Endothelial cell (in vitro differentiated cells): ENCODE results near the gene C19orf44. TPM values are rescaled to one million over a fixed set of nuclear protein-coding genes. Genes with fewer than 3 reads are reported as not detected.
"Not testable (repeated sequence)": the region's sequence is repeated elsewhere in the genome, so short reads cannot be mapped to it uniquely, and the experiment has no call there.

Source experiments
- DNase-seq: peaks from one replicate; pipeline ENCODE4 v3.0.0; 2021; ENCODE audit warnings: low spot score
- H3K27ac Mint-ChIP-seq: one replicate; pipeline ENCODE4 v1.8.0; 2021; ENCODE audit warnings: mixed read lengths, inconsistent platforms; ENCODE audit not compliant: unreplicated experiment
- H3K27me3 Mint-ChIP-seq: one replicate; pipeline ENCODE4 v1.8.0; 2021; ENCODE audit warnings: mild to moderate bottlenecking, moderate library complexity, mixed read lengths, inconsistent platforms; ENCODE audit not compliant: unreplicated experiment
- H3K36me3 Mint-ChIP-seq: one replicate; pipeline ENCODE4 v1.8.0; 2021; ENCODE audit warnings: mild to moderate bottlenecking, low read depth, mixed read lengths, inconsistent platforms; ENCODE audit not compliant: unreplicated experiment
- H3K4me1 Mint-ChIP-seq: one replicate; pipeline ENCODE4 v1.8.0; 2021; ENCODE audit warnings: mild to moderate bottlenecking, mixed read lengths, inconsistent platforms; ENCODE audit not compliant: unreplicated experiment
- H3K4me3 Mint-ChIP-seq: one replicate; pipeline ENCODE4 v1.8.0; 2021; ENCODE audit warnings: mild to moderate bottlenecking, mixed read lengths, inconsistent platforms; ENCODE audit not compliant: unreplicated experiment
- H3K9me3 Mint-ChIP-seq: one replicate; pipeline ENCODE4 v1.8.0; 2021; ENCODE audit warnings: mixed read lengths, inconsistent platforms; ENCODE audit not compliant: unreplicated experiment
- total RNA-seq: library from RNA; stranded (reverse); fragmentation: NEBNext Ultra II Directional; extraction: Animal tissue kit (Norgen Biotek cat#: 25700); gene quantifications from one replicate; pipeline ENCODE4 v1.2.1, GENCODE V29; 2021; ENCODE audit not compliant: unreplicated experiment
- TF ChIP-seq, protein P1 (sequence below): fragments of 200-600 bp; sonication (generic); IDR thresholded peaks from one replicate; pipeline ENCODE4 v1.5.0; 2021; ENCODE audit warnings: antibody characterized with exemption; ENCODE audit not compliant: unreplicated experiment

The C19orf44 gene
- total RNA-seq, 1 donor from 2014 or later: 3.7 TPM

GRCh38 chr19:16542910-16543472 is 46.8 kb downstream of the C19orf44 start:
- Mint-ChIP-seq H3K36me3 (peaks cover 18% of the 10 kb centered on the region), H3K27ac (peak overlapping the region; percentile 93), H3K9me3 (no peaks in the 10 kb centered on the region), H3K27me3 (peaks cover 8% of the 10 kb centered on the region), H3K4me1 (peaks cover 24% of the 10 kb centered on the region), H3K4me3 (peak overlapping the region; percentile 96)
- TF ChIP-seq, protein P1, sequence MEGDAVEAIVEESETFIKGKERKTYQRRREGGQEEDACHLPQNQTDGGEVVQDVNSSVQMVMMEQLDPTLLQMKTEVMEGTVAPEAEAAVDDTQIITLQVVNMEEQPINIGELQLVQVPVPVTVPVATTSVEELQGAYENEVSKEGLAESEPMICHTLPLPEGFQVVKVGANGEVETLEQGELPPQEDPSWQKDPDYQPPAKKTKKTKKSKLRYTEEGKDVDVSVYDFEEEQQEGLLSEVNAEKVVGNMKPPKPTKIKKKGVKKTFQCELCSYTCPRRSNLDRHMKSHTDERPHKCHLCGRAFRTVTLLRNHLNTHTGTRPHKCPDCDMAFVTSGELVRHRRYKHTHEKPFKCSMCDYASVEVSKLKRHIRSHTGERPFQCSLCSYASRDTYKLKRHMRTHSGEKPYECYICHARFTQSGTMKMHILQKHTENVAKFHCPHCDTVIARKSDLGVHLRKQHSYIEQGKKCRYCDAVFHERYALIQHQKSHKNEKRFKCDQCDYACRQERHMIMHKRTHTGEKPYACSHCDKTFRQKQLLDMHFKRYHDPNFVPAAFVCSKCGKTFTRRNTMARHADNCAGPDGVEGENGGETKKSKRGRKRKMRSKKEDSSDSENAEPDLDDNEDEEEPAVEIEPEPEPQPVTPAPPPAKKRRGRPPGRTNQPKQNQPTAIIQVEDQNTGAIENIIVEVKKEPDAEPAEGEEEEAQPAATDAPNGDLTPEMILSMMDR: no peak
- no peak for DNase-seq

DNA sequence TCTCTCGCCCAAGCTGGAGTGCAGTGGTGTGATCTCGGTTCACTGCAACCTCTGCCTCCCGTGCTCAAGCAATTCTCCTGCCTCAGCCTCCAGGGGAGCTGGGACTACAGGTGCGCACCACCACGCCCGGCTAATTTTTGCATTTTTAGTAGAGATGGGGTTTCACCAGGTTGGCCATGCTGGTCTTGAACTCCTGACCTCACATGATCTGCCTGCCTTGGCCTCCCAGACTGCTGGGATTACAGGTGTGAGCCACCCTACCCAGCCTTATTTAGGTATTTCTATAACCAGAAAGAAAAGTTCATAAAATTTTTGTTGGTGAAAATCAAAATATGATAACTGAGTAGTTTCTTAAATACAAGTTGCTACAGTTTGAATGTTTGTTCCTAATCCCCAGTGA is 47.5 kb downstream of the C19orf44 start:
- not testable (repeated sequence) for DNase-seq, H3K27me3 Mint-ChIP-seq, H3K9me3 Mint-ChIP-seq
- peak overlapping the region; percentile 93 for H3K27ac Mint-ChIP-seq
- H3K4me1 Mint-ChIP-seq: peaks cover 24% of the 10 kb centered on the region
- peaks cover 12% of the 10 kb centered on the region for H3K36me3 Mint-ChIP-seq
- H3K4me3 Mint-ChIP-seq: peak overlapping the region; percentile 96

GRCh38 chr19:16544473-16545231 is 48.5 kb downstream of the C19orf44 start:
- peak overlapping the region; percentile 54 for H3K27ac Mint-ChIP-seq
- peaks cover 7% of the 10 kb centered on the region for H3K36me3 Mint-ChIP-seq
- no peaks in the 10 kb centered on the region for H3K9me3 Mint-ChIP-seq
- DNase-seq: no peak
- peaks cover 2% of the 10 kb centered on the region for H3K27me3 Mint-ChIP-seq
- no peak overlapping the region for H3K4me3 Mint-ChIP-seq
- peaks cover 22% of the 10 kb centered on the region for H3K4me1 Mint-ChIP-seq
- TF ChIP-seq, protein P1: no peak

DNA sequence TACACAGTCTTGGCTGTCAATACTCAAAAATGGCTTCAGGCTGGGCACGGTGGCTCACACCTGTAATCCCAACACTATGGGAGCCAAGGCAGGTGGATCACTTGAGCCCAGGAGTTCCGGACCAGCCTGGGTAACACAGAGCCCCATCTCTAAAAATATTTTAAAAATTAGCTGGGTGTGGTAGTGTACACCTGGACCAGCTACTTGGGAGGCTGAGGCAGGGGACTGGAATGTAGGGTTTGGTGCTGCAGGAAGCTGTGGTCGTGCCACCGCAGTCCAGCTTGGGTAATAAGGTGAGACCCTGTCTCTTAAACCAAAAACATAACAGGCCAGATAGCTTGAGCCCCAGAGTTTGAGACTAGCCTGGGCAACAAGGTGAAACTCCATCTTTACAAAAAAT is 52.8 kb downstream of the C19orf44 start:
- no peak overlapping the region for H3K27ac Mint-ChIP-seq
- no peaks in the 10 kb centered on the region for H3K9me3 Mint-ChIP-seq
- H3K27me3 Mint-ChIP-seq: peaks cover 3% of the 10 kb centered on the region
- TF ChIP-seq, protein P1: no peak
- no peak for DNase-seq
- peaks cover 2% of the 10 kb centered on the region for H3K4me1 Mint-ChIP-seq
- H3K4me3 Mint-ChIP-seq: no peak overlapping the region
- peaks cover 18% of the 10 kb centered on the region for H3K36me3 Mint-ChIP-seq

DNA sequence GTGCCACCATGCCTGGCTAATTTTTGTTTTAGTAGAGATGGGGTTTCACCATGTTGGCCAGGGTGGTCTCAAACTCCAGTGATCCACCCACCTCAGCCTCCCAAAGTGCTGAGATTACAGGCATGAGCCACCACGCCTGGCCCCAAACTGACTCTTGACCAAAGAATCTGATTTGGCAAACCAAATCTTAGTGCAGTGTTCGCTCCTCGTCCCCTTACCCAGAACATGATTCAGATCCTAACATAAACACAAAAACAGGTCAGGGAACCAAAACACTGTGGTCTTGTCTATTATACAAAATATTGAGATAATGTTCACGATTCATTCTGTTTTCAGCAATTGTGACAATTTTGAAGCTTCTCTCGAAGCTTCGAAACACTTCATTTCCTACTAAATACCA is 55.7 kb downstream of the C19orf44 start:
- DNase-seq, H3K4me3 Mint-ChIP-seq, H3K9me3 Mint-ChIP-seq, H3K27me3 Mint-ChIP-seq, H3K4me1 Mint-ChIP-seq, H3K27ac Mint-ChIP-seq: not testable (repeated sequence)
- H3K36me3 Mint-ChIP-seq: peaks cover 19% of the 10 kb centered on the region

DNA sequence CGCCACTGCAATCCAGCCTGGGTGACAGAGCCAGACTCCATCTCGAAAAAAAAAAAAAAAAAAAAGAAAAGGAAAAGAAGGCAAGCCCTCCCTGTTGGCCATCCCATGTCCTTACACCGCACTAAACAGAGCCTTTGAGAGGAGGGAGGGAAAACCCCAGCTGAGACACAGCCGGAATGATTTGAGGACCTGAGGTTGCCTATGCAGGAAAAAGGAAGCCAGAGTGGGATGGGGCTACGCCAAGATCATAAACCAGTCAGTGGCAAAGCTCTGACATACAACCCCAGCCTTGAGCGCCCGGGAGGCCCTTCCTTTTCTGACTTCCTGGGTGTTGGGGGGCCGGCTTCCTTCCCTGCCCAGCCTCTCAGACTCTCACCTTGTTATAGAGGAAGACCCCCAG is 58.6 kb downstream of the C19orf44 start:
- H3K9me3 Mint-ChIP-seq: no peaks in the 10 kb centered on the region
- H3K4me3 Mint-ChIP-seq: no peak overlapping the region
- peaks cover 4% of the 10 kb centered on the region for H3K27me3 Mint-ChIP-seq
- no peak overlapping the region for H3K27ac Mint-ChIP-seq
- peaks cover 26% of the 10 kb centered on the region for H3K36me3 Mint-ChIP-seq
- TF ChIP-seq, protein P1: no peak
- DNase-seq: no peak
- H3K4me1 Mint-ChIP-seq: no peaks in the 10 kb centered on the region
